HL-60/S4 treated with phorbol 12-myristate 13-acetate at 8.2 ng/mL for 4 days and 3 days (cell line): Measurements from ENCODE around the gene FGR.
"Not testable (repeated sequence)": the region's sequence is repeated elsewhere in the genome, so short reads cannot be mapped to it uniquely, and the experiment has no call there.

Experiments
- in situ Hi-C: fragments of 300-500 bp; cut with MboI; formaldehyde crosslinking; loops from 2 replicates; pipeline ENCODE4 v1.15.0; 2022; ENCODE audit warnings: low sequenced_read_pairs

Gene FGR

GRCh38 chr1:27638805-27639204, 3.8 kb upstream of the FGR start:
- in situ Hi-C loops: no loop called here

GRCh38 chr1:27638047-27638734, 3.2 kb upstream of the FGR start:
- in situ Hi-C loops: no loop called here

GRCh38 chr1:27635396-27636142, 584 bp upstream of the FGR start:
- in situ Hi-C loops: no loop called here

- in situ Hi-C loops: no loop called here
These were observed 604 bp downstream of the FGR start for GRCh38 chr1:27634177-27634984.

GRCh38 chr1:27633640-27634176, 1.3 kb downstream of the FGR start:
- in situ Hi-C loops: no loop called here

GRCh38 chr1:27633298-27633610, 1.7 kb downstream of the FGR start:
- in situ Hi-C loops: no loop called here

- in situ Hi-C loops: no loop called here
These were observed 2.3 kb downstream of the FGR start for GRCh38 chr1:27632387-27633297.

- in situ Hi-C loops: no loop called here
These were observed 4.0 kb downstream of the FGR start for GRCh38 chr1:27630859-27631491.

GRCh38 chr1:27628712-27629111, 6.3 kb downstream of the FGR start:
- in situ Hi-C loops: no loop called here

GRCh38 chr1:27627733-27628132, 7.3 kb downstream of the FGR start:
- in situ Hi-C loops: not testable (repeated sequence)

GRCh38 chr1:27627061-27627460, 7.9 kb downstream of the FGR start:
- in situ Hi-C loops: no loop called here

- in situ Hi-C loops: no loop called here
These were observed 8.7 kb downstream of the FGR start for GRCh38 chr1:27626031-27626935.

GRCh38 chr1:27624467-27625178, 10.4 kb downstream of the FGR start:
- in situ Hi-C loops: no loop called here

- in situ Hi-C loops: no loop called here
These were observed 11.4 kb downstream of the FGR start for GRCh38 chr1:27623327-27624212.

GRCh38 chr1:27622828-27623227, 12.2 kb downstream of the FGR start:
- in situ Hi-C loops: no loop called here

- in situ Hi-C loops: no loop called here
These were observed 13.7 kb downstream of the FGR start for GRCh38 chr1:27621051-27621920.
